HG03469 (cell line): ENCODE measurements around the gene OSBP.
A peak's percentile ranks its signal among the peaks of the same experiment; 100 is the strongest.
"Not testable (repeated sequence)": the region's sequence is repeated elsewhere in the genome, so short reads cannot be mapped to it uniquely, and the experiment has no call there.

Experiments
- ATAC-seq: cut with Tn5 transposase; IDR thresholded peaks from one replicate; pipeline ENCODE4 v1.9.1; 2021; ENCODE audit warnings: mild to moderate bottlenecking, moderate library complexity, moderate number of reproducible peaks; ENCODE audit not compliant: unreplicated experiment

The OSBP gene

GRCh38 chr11:59556115-59556916, 59.3 kb downstream of the OSBP start:
- no peak for ATAC-seq

DNA sequence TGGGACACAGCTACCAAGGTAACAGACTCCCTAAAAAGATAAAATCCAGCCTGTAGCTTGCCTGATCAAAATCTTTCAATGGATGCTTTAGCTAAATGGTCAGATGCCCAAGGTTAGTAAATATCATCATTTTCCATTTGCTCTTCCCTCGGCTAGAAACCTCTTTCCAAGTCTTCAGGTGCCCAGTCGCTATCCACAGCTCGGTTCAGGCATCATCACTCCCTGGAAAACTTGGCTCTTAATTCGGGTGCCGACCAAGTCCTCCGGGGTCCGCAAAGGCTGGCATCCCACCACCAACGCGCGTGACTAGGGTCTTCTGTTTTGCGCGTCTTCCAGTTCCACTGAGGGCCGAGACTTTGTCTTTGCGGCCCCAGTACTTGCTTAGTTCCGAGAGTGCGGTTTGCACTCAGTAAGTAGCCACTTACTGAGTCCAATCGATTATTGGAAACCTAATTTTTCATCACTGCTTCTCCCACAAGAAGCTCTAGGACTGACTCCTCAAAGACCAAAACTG, 59.9 kb downstream of the OSBP start:
- ATAC-seq: no peak

DNA sequence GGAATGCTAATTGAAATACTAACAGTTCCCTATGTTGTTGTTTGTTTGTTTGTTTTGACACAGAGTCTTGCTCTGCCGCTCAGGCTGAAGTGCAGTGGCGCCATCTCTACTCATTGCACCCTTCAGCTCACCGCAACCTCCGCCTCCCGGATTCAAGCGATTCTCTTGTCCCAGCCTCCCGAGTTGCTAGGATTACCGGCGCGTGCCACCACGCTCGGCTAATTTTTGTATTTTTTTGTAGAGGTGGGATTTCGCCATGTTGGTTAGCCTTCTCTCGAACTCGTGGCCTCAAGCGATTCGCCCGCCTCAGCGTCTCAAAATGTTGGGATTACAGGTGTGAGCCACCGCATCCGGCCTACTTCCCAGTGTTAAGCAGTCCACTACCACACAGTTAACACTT, 62.3 kb downstream of the OSBP start:
- no peak for ATAC-seq

DNA sequence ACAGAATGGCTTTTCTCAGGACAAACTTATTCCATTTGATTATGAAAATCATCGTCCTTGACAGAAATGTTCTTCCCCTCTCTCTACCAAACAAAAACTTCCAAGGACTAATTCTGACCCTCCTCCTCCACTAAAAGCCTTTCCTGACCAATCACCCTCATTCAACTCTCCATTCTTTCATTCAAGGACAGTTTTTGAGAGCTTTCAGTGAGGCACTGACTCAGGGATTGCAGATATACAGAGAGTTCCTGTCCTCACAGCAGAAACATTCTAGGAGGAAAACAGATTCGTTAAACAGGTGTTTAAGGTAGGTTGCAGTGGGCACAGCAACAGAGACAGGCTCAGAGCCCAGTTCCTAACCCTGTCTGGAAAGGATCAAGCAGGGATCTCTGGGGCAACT, 62.7 kb downstream of the OSBP start:
- no peak for ATAC-seq

DNA sequence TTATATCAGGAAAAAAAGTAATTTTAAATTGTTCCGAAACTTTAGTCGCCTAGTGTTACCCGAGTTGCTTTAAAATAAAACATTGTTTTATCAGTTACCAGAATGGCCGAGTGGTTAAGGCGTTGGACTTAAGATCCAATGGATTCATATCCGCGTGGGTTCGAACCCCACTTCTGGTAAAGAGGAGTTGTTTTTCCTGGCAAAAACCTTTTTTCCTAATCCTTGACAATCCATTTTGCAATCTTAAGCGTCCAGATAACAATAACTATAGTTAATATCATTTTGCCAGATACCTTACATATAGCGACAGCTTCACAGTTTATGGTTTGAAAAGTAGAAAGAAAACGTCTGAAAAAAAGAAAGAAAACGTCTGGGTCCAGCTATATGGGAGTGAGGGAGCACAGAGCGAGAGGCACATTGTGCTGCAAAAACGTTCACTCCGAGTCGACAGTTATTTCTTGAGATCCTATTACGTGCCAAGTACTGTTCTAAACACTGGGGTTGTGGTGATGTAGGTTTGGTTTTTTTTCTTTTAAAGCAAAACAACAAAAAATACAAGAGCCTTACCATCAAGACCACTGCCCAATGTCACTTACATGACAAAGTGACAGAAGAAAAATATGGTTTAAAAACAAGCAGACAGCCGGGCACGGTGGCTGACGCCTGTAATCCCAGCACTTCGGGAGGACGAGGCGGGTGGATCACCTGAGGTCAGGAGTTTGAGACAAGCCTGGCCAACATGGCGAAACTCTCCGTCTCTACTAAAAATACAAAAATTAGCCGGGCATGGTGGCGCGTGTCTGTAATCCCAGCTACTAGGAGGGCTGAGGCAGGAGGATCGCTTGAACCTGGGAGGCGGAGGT, 63.7 kb downstream of the OSBP start:
- no peak for ATAC-seq

DNA sequence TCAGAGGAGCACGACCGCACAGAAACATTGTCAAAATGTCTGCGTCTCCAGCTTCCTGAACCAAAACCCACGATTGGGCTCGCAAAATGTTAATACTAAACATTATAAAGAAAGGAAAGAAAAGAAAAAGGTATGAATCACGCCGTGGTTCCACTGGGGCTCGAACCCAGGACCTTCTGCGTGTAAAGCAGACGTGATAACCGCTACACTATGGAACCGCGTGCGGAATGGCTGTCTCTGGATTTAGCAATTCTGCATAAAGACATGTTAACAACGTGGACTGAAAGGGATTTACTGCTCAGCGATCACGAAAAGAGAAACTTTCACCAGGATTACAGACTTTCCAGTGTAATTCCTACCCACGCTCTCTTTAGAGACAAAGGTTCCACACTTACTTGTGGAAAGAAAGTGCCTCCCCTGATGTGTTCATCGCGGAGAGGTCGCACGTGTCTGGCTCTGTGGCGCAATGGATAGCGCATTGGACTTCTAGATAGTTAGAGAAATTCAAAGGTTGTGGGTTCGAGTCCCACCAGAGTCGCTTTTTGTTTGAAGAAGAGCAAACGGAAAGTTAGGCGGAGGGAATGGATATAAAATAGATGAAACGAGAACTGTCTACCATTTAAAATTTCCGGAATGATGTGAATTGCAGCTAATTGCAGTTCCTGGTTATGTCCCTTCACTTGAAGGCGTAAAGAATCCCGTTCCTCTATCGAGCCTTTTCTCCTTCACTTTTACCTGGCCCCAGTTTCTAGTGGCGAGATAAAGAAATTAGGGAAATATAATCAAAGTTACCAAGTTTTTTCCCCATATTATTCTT, 64.5 kb downstream of the OSBP start:
- ATAC-seq: no peak

- ATAC-seq: peak; percentile 84
Measured at GRCh38 chr11:59550368-59550841, 65.2 kb downstream of the OSBP start.

- ATAC-seq: no peak
Measured at GRCh38 chr11:59548309-59548656, 67.3 kb downstream of the OSBP start.

GRCh38 chr11:59547605-59548308, 67.8 kb downstream of the OSBP start:
- not testable (repeated sequence) for ATAC-seq

- ATAC-seq: no peak
Measured at GRCh38 chr11:59545179-59546020, 70.2 kb downstream of the OSBP start.

- ATAC-seq: no peak
Measured at GRCh38 chr11:59544869-59545178, 70.8 kb downstream of the OSBP start.

DNA sequence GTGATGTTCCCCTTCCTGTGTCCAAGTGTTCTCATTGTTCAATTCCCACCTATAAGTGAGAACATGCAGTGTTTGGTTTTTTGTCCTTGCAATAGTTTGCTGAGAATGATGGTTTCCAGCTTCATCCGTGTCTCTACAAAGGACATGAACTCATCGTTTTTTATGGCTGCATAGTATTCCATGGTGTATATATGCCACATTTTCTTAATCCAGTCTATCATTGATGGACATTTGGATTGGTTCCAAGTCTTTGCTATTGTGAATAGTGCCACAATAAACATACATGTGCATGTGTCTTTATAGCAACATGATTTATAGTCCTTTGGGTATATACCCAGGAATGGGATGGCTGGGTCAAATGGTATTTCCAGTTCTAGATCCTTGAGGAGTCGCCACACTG, 71.9 kb downstream of the OSBP start:
- ATAC-seq: not testable (repeated sequence)

GRCh38 chr11:59542142-59542810, 73.3 kb downstream of the OSBP start:
- no peak for ATAC-seq

DNA sequence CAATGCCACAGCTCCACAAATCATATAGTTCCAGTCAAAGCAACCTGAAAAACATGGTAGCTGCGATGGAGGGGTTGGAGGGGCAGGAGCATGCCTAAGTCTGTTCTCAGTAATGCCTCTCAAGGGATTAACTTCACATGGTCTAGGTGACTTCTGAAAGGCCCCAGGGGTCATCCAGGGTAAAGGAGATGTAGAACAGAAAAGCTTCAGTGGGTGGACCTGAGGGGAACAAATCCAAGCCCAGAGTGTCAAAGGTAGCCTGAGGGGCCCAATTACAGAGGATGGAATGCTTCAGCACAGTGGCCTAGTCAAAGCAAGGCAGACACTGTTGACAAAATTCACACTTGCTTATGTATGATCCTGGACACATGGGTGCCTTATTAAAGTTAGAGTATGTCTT, 80.9 kb downstream of the OSBP start:
- no peak for ATAC-seq

DNA sequence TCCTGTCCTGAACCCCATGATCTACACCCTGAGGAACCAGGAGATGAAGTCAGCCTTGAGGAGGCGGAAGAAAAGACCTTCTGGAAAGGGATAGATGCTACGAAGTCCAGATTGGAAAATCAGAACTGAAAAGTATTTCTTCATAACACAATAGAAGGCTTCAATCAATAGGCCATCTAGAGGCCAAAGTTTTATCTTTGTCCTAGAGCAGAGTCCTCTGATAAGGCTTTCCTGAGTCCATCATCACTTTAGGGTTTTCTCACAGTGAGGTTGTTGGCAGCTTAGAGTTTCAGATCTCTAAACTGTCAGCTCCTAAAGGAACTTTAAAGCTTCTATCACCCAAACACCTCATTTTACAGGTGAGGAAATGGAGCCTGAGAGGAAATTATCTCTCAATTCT, 83.0 kb downstream of the OSBP start:
- no peak for ATAC-seq

- no peak for ATAC-seq
Measured at GRCh38 chr11:59528711-59529110, 86.9 kb downstream of the OSBP start.
